Left ventricle myocardium inferior (tissue), 1 donor: Measurements from ENCODE around the gene ANKRD44. TPM values are rescaled to one million over a fixed set of nuclear protein-coding genes. Genes with fewer than 3 reads are reported as not detected.

Source experiments
- DNase-seq: peaks from one replicate; pipeline ENCODE4 v3.0.0-alpha.2; 2020
- H3K27ac ChIP-seq: fragments of 200-600 bp; replicated peaks from 2 replicates; pipeline ENCODE4 v1.8.0; 2021
- H3K27me3 ChIP-seq: fragments of 200-600 bp; 2 replicates; pipeline ENCODE4 v1.8.0; 2021; ENCODE audit warnings: low read depth
- H3K36me3 ChIP-seq: fragments of 200-600 bp; 2 replicates; pipeline ENCODE4 v1.8.0; 2021
- H3K4me1 ChIP-seq: fragments of 200-600 bp; 2 replicates; pipeline ENCODE4 v1.8.0; 2021
- H3K4me3 ChIP-seq: fragments of 200-600 bp; 2 replicates; pipeline ENCODE4 v1.8.0; 2021; ENCODE audit warnings: mild to moderate bottlenecking, moderate library complexity
- H3K9me3 ChIP-seq: fragments of 200-600 bp; replicated peaks from 2 replicates; pipeline ENCODE4 v1.8.0; 2021
- intact Hi-C: fragments of 100-400 bp; cut with micrococcal nuclease; formaldehyde crosslinking; loops from one replicate; pipeline ENCODE4 v1.11.0; 2022
- total RNA-seq: library from RNA; stranded (reverse); fragmentation: NEBNext Ultra II Directional; extraction: Animal tissue kit (Norgen Biotek cat#: 25700); gene quantifications from one replicate; pipeline ENCODE4 v1.2.1, GENCODE V29; 2021
- TF ChIP-seq, protein P1 (sequence below): fragments of 200-600 bp; IDR thresholded peaks from 2 replicates; pipeline ENCODE4 v1.8.0; 2021; ENCODE audit warnings: antibody characterized with exemption, mild to moderate bottlenecking, borderline replicate concordance
- donor health status: DM: no; HTN: yes; CAD: no; lungs with severe emphysema.

ANKRD44 gene
- total RNA-seq, 1 donor from 2014 or later: 7.1 TPM

DNA sequence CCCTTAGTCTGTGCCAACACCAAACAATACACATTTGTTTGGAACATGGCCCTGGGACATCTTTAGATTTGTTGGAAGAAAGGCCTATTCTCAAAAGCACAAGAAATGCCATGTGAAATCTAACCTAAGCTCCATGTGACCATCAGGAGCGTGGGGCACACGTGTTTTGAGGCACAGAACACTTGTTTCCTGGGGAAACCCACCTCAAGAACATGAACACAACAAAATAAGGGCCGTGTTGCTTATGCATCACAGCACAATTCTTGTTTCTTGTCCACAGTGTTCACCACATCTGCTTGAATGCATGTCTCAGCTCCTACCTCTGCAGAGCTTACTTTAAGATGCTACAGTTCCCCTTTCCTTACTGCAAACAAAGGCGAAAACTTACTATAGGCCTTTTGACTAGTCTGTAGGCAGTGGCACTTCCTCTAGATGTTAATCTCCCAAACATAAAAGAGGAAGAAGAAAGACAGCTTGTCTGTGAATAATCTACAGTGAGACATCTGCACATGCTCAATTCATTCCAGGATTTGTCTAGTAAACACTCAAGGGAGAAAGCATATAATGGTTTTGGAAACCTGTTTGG lies 165.0 kb downstream of the ANKRD44 start:
- intact Hi-C loops: no loop called here
- DNase-seq: no peak
- Histone ChIP-seq H3K36me3 (no peaks in the 10 kb centered on the region), H3K27me3 (no peaks in the 10 kb centered on the region), H3K4me1 (no peaks in the 10 kb centered on the region), H3K4me3 (no peak overlapping the region), H3K27ac (no peak overlapping the region), H3K9me3 (no peaks in the 10 kb centered on the region)
- TF ChIP-seq, protein P1, sequence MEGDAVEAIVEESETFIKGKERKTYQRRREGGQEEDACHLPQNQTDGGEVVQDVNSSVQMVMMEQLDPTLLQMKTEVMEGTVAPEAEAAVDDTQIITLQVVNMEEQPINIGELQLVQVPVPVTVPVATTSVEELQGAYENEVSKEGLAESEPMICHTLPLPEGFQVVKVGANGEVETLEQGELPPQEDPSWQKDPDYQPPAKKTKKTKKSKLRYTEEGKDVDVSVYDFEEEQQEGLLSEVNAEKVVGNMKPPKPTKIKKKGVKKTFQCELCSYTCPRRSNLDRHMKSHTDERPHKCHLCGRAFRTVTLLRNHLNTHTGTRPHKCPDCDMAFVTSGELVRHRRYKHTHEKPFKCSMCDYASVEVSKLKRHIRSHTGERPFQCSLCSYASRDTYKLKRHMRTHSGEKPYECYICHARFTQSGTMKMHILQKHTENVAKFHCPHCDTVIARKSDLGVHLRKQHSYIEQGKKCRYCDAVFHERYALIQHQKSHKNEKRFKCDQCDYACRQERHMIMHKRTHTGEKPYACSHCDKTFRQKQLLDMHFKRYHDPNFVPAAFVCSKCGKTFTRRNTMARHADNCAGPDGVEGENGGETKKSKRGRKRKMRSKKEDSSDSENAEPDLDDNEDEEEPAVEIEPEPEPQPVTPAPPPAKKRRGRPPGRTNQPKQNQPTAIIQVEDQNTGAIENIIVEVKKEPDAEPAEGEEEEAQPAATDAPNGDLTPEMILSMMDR: no peak

DNA sequence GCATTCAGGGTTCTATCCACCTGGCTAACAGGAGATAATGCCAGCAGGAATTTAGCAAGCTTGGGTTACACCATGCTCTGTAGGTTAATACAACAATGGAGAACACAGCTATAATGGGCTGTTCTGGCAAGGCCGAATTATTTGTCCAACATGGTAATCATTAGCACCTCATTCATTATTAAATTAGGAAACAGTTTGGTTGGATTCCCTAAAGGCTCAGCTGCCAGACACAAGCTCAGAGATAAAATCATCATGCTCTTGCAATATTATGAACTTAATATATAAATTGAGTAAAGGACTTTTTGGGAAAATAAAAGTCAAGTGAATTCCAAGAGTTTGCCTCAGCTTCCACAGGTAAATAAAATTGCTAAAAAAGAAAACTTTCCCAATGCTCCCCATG lies 166.4 kb downstream of the ANKRD44 start:
- Histone ChIP-seq H3K27me3 (no peaks in the 10 kb centered on the region), H3K4me3 (no peak overlapping the region), H3K27ac (no peak overlapping the region), H3K9me3 (no peaks in the 10 kb centered on the region), H3K36me3 (no peaks in the 10 kb centered on the region), H3K4me1 (no peaks in the 10 kb centered on the region)
- no peak for DNase-seq
- TF ChIP-seq, protein P1: no peak
- intact Hi-C loops: no loop called here

DNA sequence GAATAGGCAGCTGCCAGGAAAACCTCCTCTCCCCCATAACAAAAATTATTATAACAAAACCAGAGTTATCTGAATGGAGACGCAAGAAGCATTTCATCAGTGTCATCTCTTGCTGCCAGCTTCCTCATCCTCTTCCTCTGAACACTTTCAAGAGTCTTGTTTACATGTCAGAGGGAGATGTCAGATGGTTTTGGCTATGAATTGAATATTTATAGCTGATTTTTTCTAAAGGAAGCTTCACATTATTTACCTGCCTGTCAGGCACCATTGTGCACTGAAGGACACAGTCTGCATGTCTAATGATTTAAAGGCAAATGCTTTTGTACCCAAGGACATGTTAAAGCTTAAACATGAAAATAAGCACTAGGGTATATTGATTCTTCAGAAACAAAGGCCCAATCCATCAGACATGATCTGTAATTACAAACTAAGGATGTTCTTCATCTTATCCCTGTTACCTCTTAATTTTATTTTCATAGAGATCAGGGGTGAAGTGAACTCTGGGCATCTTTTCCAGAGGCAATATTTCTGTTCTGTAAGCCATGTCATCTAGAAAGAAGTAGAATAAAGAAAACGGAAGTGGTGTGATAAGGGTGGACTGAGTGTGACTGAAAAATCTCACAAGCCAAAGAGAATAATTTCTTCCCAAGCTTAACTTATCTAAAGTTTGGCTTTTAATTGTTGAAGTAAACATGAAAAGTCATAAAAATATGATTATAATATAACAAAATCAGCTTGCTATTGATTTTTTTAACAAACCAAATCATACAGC lies 168.7 kb downstream of the ANKRD44 start:
- Histone ChIP-seq H3K27ac (no peak overlapping the region), H3K27me3 (no peaks in the 10 kb centered on the region), H3K36me3 (no peaks in the 10 kb centered on the region), H3K4me1 (no peaks in the 10 kb centered on the region), H3K4me3 (no peak overlapping the region), H3K9me3 (no peaks in the 10 kb centered on the region)
- TF ChIP-seq, protein P1: no peak
- intact Hi-C loops: no loop called here
- no peak for DNase-seq

DNA sequence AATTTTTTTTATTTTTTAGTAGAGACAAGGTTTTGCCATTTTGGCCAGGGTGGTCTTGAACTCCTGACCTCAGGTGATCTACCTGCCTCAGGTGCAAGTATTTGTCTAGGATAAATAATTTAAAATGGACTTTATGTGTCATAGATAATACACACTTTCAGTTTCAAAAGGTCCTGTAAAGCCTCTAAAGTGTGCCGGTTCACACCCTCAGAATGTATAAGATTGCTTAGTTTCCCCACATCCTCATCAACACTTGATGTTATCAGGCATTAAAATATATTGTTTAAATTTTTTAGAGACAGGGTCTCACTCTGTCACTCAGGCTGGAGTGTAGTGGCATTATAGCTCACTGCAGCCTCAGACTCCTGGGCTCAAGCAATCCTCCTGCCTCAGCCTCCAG lies 170.5 kb downstream of the ANKRD44 start:
- Histone ChIP-seq H3K27me3 (no peaks in the 10 kb centered on the region), H3K4me3 (no peak overlapping the region), H3K9me3 (no peaks in the 10 kb centered on the region), H3K4me1 (no peaks in the 10 kb centered on the region), H3K36me3 (no peaks in the 10 kb centered on the region), H3K27ac (no peak overlapping the region)
- TF ChIP-seq, protein P1: no peak
- no peak for DNase-seq
- intact Hi-C loops: no loop called here

DNA sequence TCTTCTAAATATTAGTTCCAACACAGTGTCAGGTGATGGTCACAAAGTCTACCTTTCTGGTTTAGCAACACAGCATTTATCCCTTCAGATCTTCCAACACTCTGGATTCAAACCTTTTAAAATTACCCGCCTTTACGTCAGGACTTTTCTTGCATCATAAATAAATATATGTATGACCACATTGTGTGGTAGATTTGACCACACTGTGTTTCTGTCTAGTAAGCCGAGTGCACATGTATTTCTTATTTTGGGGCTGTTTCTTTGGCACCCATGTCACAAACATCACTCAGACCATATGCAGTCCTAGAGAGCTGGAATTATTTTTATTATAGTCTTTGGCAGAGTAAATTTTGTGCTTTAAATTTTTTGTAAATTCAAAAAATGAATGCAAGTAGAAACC lies 172.1 kb downstream of the ANKRD44 start:
- H3K27me3 ChIP-seq: no peaks in the 10 kb centered on the region

More for the DNA sequence above, 172.1 kb downstream of the ANKRD44 start:
- Histone ChIP-seq H3K4me1 (no peaks in the 10 kb centered on the region), H3K27ac (no peak overlapping the region), H3K4me3 (no peak overlapping the region), H3K36me3 (no peaks in the 10 kb centered on the region), H3K9me3 (no peaks in the 10 kb centered on the region)
- TF ChIP-seq, protein P1: no peak
- no peak for DNase-seq
- intact Hi-C loops: no loop called here
